IMR-90 (cell line): ENCODE results near the gene PPARD. TPM values are rescaled to one million over a fixed set of nuclear protein-coding genes. Genes with fewer than 3 reads are reported as not detected.
"Not testable (repeated sequence)": the region's sequence is repeated elsewhere in the genome, so short reads cannot be mapped to it uniquely, and the experiment has no call there.

Experiments used
- ATAC-seq: fragments of 200-7000 bp; cut with Tn5 transposase; 2 replicates; pipeline ENCODE4 v1.9.1; 2020; ENCODE audit warnings: low read depth, mild to moderate bottlenecking, moderate library complexity
- BruUV-seq: library from RNA; stranded (reverse); fragments of 400-500 nt; replicated peaks from 2 replicates; lab custom pipeline; 2021; lab: Mats Ljungman, UMichigan
- CTCF ChIA-PET: fragments of 300-600 bp; formaldehyde crosslinking; extraction: SDS; loops from one replicate; lab custom pipeline; 2021; ENCODE audit warnings: antibody characterized with exemption; lab: Yijun Ruan, JAX
- POLR2A ChIA-PET: fragments of 300-600 bp; sonication (Branson Sonifier 250); formaldehyde crosslinking; loops from one replicate; lab custom pipeline; 2022; ENCODE audit warnings: antibody characterized with exemption; ENCODE audit not compliant: unreplicated experiment; lab: Charles Lee
- DNase-seq: peaks from one replicate; pipeline ENCODE4 v3.0.0; 2013
- H2AFZ ChIP-seq: replicated peaks from 2 replicates; pipeline ENCODE3; 2013; ENCODE audit warnings: low read length, mild to moderate bottlenecking; ENCODE audit not compliant: poor library complexity
- H2AK5ac ChIP-seq: 2 replicates; pipeline ENCODE4 v1.6.1; 2013; ENCODE audit warnings: low read depth, low read length, inconsistent platforms
- H2AK9ac ChIP-seq: replicated peaks from 2 replicates; pipeline ENCODE3; 2013; ENCODE audit warnings: mild to moderate bottlenecking, low read depth, low read length, moderate library complexity; ENCODE audit not compliant: poor library complexity
- H2BK120ac ChIP-seq: 2 replicates; pipeline ENCODE4 v1.6.1; 2013; ENCODE audit warnings: low read depth, low read length, inconsistent platforms
- H2BK15ac ChIP-seq: 3 replicates; pipeline ENCODE4 v1.6.1; 2013; ENCODE audit warnings: low read depth, low read length, inconsistent platforms
- H2BK20ac ChIP-seq: 2 replicates; pipeline ENCODE4 v1.6.1; 2013; ENCODE audit warnings: low read depth, mild to moderate bottlenecking, inconsistent platforms, low read length, moderate library complexity
- H2BK5ac ChIP-seq: 2 replicates; pipeline ENCODE4 v1.6.1; 2013; ENCODE audit warnings: mild to moderate bottlenecking, low read depth, low read length, inconsistent platforms; ENCODE audit not compliant: poor library complexity, severe bottlenecking
- H3K14ac ChIP-seq: replicated peaks from 2 replicates; pipeline ENCODE4 v1.6.1; 2013; ENCODE audit warnings: low read depth, low read length, inconsistent platforms
- H3K18ac ChIP-seq: 2 replicates; pipeline ENCODE4 v1.6.1; 2013; ENCODE audit warnings: low read depth, low read length, control low read depth
- H3K23ac ChIP-seq: 2 replicates; pipeline ENCODE4 v1.6.1; 2013; ENCODE audit warnings: low read depth, low read length, inconsistent platforms
- H3K27ac ChIP-seq: 2 replicates; pipeline ENCODE4 v1.5.1; 2013; ENCODE audit warnings: mild to moderate bottlenecking, control low read depth, low read length; ENCODE audit not compliant: insufficient read depth
- H3K27me3 ChIP-seq: 2 replicates; pipeline ENCODE4 v1.6.1; 2013; ENCODE audit warnings: low read length; ENCODE audit not compliant: control insufficient read depth, insufficient read depth
- H3K36me3 ChIP-seq: 2 replicates; pipeline ENCODE4 v1.6.1; 2013; ENCODE audit warnings: low read length, mixed read lengths; ENCODE audit not compliant: control insufficient read depth, insufficient read depth
- H3K4ac ChIP-seq: 2 replicates; pipeline ENCODE4 v1.6.1; 2013; ENCODE audit warnings: low read depth, low read length, inconsistent platforms
- H3K4me1 ChIP-seq: 2 replicates; pipeline ENCODE4 v1.6.1; 2013; ENCODE audit warnings: low read length, mixed read lengths; ENCODE audit not compliant: control insufficient read depth, insufficient read depth
- H3K4me2 ChIP-seq: 2 replicates; pipeline ENCODE4 v1.6.1; 2013; ENCODE audit warnings: low read depth, mild to moderate bottlenecking, control low read depth, low read length, moderate library complexity
- H3K4me3 ChIP-seq: 2 replicates; pipeline ENCODE4 v1.5.1; 2013; ENCODE audit warnings: low read depth, mild to moderate bottlenecking, control low read depth, low read length, moderate library complexity; ENCODE audit not compliant: insufficient read depth
- H3K56ac ChIP-seq: 2 replicates; pipeline ENCODE4 v1.6.1; 2013; ENCODE audit warnings: low read length, inconsistent platforms; ENCODE audit not compliant: insufficient read depth; ENCODE audit errors: extremely low read depth
- H3K79me1 ChIP-seq, 2 experiments: 2 replicates each; pipeline ENCODE4 v1.6.1; 2013; ENCODE audit warnings: low read length in 2 of 2, inconsistent platforms in 1 of 2, low read depth in 1 of 2
- H3K9ac ChIP-seq: 2 replicates; pipeline ENCODE4 v1.6.1; 2013; ENCODE audit warnings: low read depth, low read length, control low read depth
- H3K9me1 ChIP-seq: 2 replicates; pipeline ENCODE4 v1.6.1; 2013; ENCODE audit warnings: low read length, inconsistent platforms; ENCODE audit not compliant: insufficient read depth
- H3K9me3 ChIP-seq: 2 replicates; pipeline ENCODE4 v1.6.1; 2013; ENCODE audit warnings: low read length; ENCODE audit not compliant: control insufficient read depth, insufficient read depth
- H4K20me1 ChIP-seq: 2 replicates; pipeline ENCODE4 v1.6.1; 2013; ENCODE audit warnings: low read length, inconsistent platforms; ENCODE audit not compliant: insufficient read depth
- H4K5ac ChIP-seq: 2 replicates; pipeline ENCODE4 v1.6.1; 2013; ENCODE audit warnings: mild to moderate bottlenecking, low read depth, low read length, control low read depth
- H4K8ac ChIP-seq, 2 experiments: 2 replicates each; pipeline ENCODE4 v1.6.1; 2013; ENCODE audit warnings: low read depth in 2 of 2, low read length in 2 of 2, control low read depth in 1 of 2, inconsistent platforms in 1 of 2
- H4K91ac ChIP-seq: 2 replicates; pipeline ENCODE4 v1.6.1; 2013; ENCODE audit warnings: low read depth, low read length, inconsistent platforms; ENCODE audit not compliant: insufficient read depth
- BHLHE40 ChIP-seq: fragments of 150-350 bp; IDR thresholded peaks from 2 replicates; pipeline ENCODE4 v1.6.1; 2016; ENCODE audit warnings: mild to moderate bottlenecking, low read depth, low read length
- CHD1 ChIP-seq: IDR thresholded peaks from 2 replicates; pipeline ENCODE4 v1.6.1; 2012; ENCODE audit warnings: low read depth, low read length, improper control_type of control experiment
- MAZ ChIP-seq: IDR thresholded peaks from 2 replicates; pipeline ENCODE4 v1.6.1; 2012; ENCODE audit warnings: low read depth, mild to moderate bottlenecking, low read length, improper control_type of control experiment, moderate library complexity, borderline replicate concordance
- MXI1 ChIP-seq: IDR thresholded peaks from 2 replicates; pipeline ENCODE4 v1.6.1; 2012; ENCODE audit warnings: low read depth, mild to moderate bottlenecking, low read length, moderate library complexity, borderline replicate concordance
- NFE2L2 ChIP-seq: fragments of 150-350 bp; IDR thresholded peaks from 2 replicates; pipeline ENCODE4 v1.6.1; 2016; ENCODE audit warnings: low read depth, mild to moderate bottlenecking, low read length
- POLR2A ChIP-seq: IDR thresholded peaks from 2 replicates; pipeline ENCODE4 v1.6.1; 2012; ENCODE audit warnings: mild to moderate bottlenecking, low read depth, low read length
- RFX5 ChIP-seq: IDR thresholded peaks from 2 replicates; pipeline ENCODE4 v1.8.0; 2012; ENCODE audit warnings: low read depth, mild to moderate bottlenecking, low read length, moderate library complexity
- WGBS, 2 experiments: methylation state at CpG; one replicate each; pipeline versions ENCODE4 v1.1.5 to v1.1.7; 2013; ENCODE audit warnings: missing lambda C conversion rate in 2 of 2; ENCODE audit not compliant: insufficient read length in 1 of 2; ENCODE audit errors: extremely low coverage in 2 of 2; 5-methylcytosine and 5-hydroxymethylcytosine counted together
- dilution Hi-C: fragments of 300-500 bp; cut with HindIII; formaldehyde crosslinking; loops from one replicate; pipeline ENCODE4 v1.14.3; 2018; ENCODE audit warnings: low sequenced_read_pairs; ENCODE audit not compliant: unreplicated experiment
- in situ Hi-C: fragments of 300-500 bp; cut with MboI; formaldehyde crosslinking; loops from 3 replicates; pipeline ENCODE4 v1.14.3; 2019; ENCODE audit warnings: low sequenced_read_pairs, inconsistent platforms, mixed read lengths
- intact Hi-C: fragments of 100-400 bp; cut with micrococcal nuclease; formaldehyde crosslinking; loops from 2 replicates; pipeline ENCODE4 v1.10.0; 2022
- polyA plus RNA-seq, 3 experiments: library from polyadenylated mRNA; depleted of rRNA; stranded (reverse); fragments of >200 nt; gene quantifications; 2 replicates each; pipeline ENCODE4 v1.2.3, GENCODE V29; 2012; ENCODE audit warnings: low replicate concordance in 1 of 3
- total RNA-seq: library from RNA; depleted of rRNA; stranded (reverse); fragments of >200 nt; gene quantifications from 2 replicates; pipeline ENCODE4 v1.2.3, GENCODE V29; 2012

Gene PPARD
- total and polyA plus RNA-seq, 2 of the 4 experiments (the other 2 are of a cell fraction) = 10.4 to 69.0 TPM

DNA sequence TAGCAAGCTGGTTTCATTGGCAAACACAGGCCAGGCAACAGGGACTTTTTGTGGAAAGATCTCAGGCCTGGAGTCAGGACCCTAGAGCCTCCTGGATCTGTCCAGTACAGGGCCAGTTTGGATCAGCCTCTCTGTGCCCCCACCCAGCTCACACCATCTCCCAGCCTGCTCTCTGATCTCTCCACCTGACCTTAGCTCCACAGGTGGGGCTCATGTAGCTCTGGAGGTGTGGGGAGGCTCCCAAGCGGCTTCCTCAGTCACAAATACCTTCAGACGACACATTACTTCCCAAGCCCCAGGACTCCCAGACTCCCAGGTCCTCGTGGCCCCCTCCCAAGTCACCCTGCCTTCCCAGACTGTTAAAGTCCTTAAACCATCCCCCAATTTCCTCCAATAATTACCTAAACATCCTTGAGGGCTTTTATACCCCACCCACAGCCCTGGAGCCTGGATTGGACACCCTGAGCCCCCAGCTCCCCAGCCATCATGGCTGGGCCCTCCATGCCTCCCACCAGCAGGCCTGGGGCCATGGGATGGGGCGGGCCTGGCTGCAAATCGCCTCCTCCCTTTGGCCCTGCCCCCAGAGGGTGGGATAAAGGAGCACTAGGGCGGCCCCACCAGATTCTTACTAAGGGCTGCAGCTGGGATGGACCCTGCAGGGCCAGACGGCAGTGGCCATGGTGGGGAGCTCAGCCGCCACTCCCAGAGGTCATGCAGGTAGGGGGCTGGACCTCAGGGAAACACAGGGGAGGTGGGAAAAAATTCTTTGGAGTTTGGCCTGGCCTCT is 93.9 kb downstream of the PPARD start:
- no peak overlapping the region for H4K5ac ChIP-seq
- H3K4me2 ChIP-seq = no peak overlapping the region
- H3K14ac ChIP-seq = no peak overlapping the region
- intact Hi-C loops (no loop called here), in situ Hi-C loops (no loop called here), dilution Hi-C loops (no loop called here)
- no peak overlapping the region for H3K4me3 ChIP-seq
- no peak overlapping the region for H3K9ac ChIP-seq
- POLR2A ChIA-PET = no interaction called here
- H3K79me1 ChIP-seq = no peaks in the 10 kb centered on the region
- H4K8ac ChIP-seq = no peak overlapping the region
- peak overlapping the region; percentile 61 for H2AFZ ChIP-seq
- CTCF ChIA-PET = interaction anchor here (0.6 kb wide), 1 partner anchor 17 kb away, joined by 3 read pairs; no protein-coding TSS in a partner anchor
- WGBS, 2 experiments = no CpG with 5 or more reads among the region's 8 CpGs
- no peaks in the 10 kb centered on the region for H4K20me1 ChIP-seq
- H3K36me3 ChIP-seq = no peaks in the 10 kb centered on the region
- peak overlapping the region; percentile 56 for H2BK120ac ChIP-seq
- H3K56ac ChIP-seq = no peak overlapping the region
- H2BK20ac ChIP-seq = peak overlapping the region; percentile 49
- peaks cover 3% of the 10 kb centered on the region for H3K9me1 ChIP-seq
- no peaks in the 10 kb centered on the region for H3K9me3 ChIP-seq
- peak overlapping the region; percentile 39; the same call in 1 of the 2 replicates for H4K91ac ChIP-seq
- H2BK15ac ChIP-seq = no peak overlapping the region
- no peak overlapping the region for H3K27ac ChIP-seq
- no peak for ATAC-seq
- no peak overlapping the region for H2BK5ac ChIP-seq
- no peak for DNase-seq
- no peaks in the 10 kb centered on the region for H3K27me3 ChIP-seq
- BruUV-seq = no TSS peak
- H3K4me1 ChIP-seq = peaks cover 3% of the 10 kb centered on the region; the same call in 1 of the 2 replicates
- no peak overlapping the region for H2AK9ac ChIP-seq
- peak overlapping the region; percentile 1 for H2AK5ac ChIP-seq
- H3K23ac ChIP-seq = no peak overlapping the region
- H3K4ac ChIP-seq = peak overlapping the region; percentile 68; the same call in 1 of the 2 replicates
- TF ChIP-seq MAZ (no peak), RFX5 (no peak), BHLHE40 (no peak), CHD1 (no peak), MXI1 (no peak), POLR2A (no peak), NFE2L2 (no peak)
- no peak overlapping the region for H3K18ac ChIP-seq

DNA sequence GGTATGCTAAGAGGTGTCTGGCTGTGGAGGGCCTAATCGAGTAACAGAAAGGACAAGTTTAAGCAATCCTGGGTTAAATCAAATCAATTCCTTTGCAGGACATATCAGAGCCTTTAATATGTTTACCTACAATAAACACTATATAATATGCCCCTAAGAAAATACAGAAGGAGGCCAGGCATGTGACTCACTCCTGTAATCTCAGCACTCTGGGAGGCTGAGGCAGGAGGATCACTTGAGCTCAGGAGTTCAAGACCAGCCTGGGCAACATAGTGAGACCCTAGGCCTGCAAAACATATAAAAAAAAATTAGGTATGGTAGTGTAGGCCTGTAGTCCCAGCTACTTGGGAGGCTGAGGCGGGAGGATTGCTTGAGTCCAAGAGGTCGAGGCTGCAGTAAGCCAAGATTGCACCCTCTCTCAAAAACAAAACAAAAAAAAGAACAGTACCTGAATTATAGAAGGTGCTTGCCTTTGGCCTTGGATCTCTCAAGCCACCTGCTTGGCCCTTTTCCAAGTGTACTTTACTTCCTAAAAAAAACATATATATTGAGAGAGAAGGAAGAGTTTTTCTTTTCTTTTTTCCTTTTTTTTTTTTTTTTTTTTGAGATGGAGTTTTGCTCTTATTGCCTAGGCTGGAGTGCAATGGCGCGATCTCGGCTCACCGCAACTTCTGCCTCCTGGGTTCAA is 96.2 kb downstream of the PPARD start:
- H2BK5ac ChIP-seq, H2AFZ ChIP-seq, DNase-seq, H2BK120ac ChIP-seq, intact Hi-C loops, H4K20me1 ChIP-seq, H3K36me3 ChIP-seq, H3K27ac ChIP-seq, BruUV-seq, POLR2A ChIA-PET, H2AK5ac ChIP-seq, H3K9me3 ChIP-seq, in situ Hi-C loops, CTCF ChIA-PET, H2BK20ac ChIP-seq, H3K18ac ChIP-seq, ATAC-seq, H3K56ac ChIP-seq, dilution Hi-C loops, H4K8ac ChIP-seq, H3K9ac ChIP-seq, H3K79me1 ChIP-seq, H2AK9ac ChIP-seq, H3K4ac ChIP-seq, H4K5ac ChIP-seq, H3K4me2 ChIP-seq, H3K14ac ChIP-seq, H4K91ac ChIP-seq, H3K27me3 ChIP-seq, H3K23ac ChIP-seq, H3K9me1 ChIP-seq, H3K4me1 ChIP-seq, H3K4me3 ChIP-seq: not testable (repeated sequence)
- no CpG with 5 or more reads among the region's 7 CpGs for WGBS, 2 experiments
- 0 out of 3 replicates have a peak overlapping the region, but pooled peaks have one; percentile 28 for H2BK15ac ChIP-seq
